ENCODE results near the gene AK9. TPM values are rescaled to one million over a fixed set of nuclear protein-coding genes. Genes with fewer than 3 reads are reported as not detected.
A peak's percentile ranks its signal among the peaks of the same experiment; 100 is the strongest.

The AK9 gene
- total RNA-seq, 1 donor from 2014 or later = 13.8 TPM

DNA sequence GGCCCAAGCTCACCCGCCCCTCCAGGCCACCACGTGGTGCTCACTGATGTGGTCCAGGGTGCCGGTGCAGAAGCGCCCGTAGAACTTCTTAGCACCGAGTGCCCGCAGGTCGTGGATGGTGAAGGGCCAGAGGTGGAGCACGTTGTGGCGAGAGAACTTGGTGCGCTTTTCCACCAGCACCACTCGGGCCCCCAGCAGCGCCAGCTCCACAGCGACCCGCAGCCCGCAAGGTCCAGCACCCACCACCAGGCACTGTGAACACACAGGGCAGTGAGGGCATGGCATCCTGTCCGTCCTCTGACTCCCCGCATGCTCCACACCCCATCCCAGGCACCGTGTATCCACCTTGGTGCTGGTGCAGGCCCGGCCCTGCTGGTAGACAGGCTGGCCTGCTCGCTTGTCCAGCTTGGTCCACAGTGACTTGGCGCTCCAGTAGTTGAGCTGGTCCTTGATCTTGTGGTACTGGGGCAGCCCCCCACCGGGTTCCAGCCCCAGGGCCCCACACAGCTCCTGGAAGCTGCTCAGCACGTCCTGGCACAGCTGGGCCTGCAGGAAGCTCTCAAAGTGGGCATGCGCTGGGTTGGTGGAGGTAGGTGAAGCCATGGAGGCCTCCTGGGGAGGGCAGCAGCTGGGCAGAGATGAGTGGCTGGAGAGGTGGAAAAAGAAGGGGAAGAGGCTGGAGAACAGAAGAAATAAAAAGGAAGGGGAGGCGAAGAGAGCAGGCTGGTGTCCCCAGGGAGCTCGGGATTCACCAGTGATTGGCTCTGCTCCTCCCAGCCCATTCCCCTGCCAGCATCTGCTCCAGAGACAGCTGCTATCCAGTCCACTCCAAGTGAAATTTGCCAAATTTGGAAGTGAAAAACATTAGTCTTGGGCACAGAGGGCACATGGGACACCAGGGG is 237.2 kb downstream of the AK9 start:
- ATAC-seq (peak; percentile 14), DNase-seq (ENCODE audit: low spot score) (no peak)
- intact Hi-C loops (cut with DNase I) = no loop called here

DNA sequence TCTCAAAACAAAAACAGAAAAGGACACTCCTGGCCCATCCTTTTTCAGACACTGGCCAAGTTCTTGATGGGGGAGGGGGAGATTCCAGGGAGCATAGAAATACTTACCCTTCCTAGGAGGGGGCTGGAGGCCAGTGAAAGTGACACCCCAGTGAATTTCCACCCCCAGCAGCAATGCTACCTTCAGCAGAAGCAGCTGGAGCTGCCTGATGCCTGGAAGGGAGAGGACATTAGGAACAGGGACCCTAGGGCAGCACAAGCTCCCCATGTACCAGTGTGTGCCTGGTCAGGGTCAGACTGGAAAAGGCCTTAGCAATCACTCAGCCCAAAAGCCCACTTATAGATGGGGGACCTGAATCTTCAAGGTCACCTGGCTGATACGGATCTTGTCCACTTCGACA is 237.8 kb downstream of the AK9 start:
- intact Hi-C loops (cut with DNase I) = no loop called here
- no peak for DNase-seq (ENCODE audit: low spot score)
- ATAC-seq = no peak

DNA sequence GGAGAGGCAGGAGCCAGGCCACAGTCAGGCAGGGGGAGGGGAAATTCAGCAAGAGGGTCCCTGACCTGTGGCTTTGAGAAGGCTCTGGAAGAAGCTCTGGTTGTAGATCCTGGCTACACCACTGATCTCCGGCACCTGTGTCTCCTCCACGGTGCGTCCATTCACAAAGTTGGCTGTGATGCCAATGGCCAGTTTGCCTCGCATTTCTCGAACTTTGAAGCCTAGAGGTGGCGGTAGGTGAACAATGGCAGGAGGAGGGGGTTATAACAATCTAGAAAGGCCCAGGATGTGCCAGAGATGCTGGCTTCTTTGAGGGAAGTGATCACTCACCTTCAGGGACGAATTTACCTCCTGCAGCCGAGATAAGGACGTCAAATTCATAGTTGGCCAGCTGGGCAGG is 238.8 kb downstream of the AK9 start:
- DNase-seq (ENCODE audit: low spot score) (no peak), ATAC-seq (no peak)
- intact Hi-C loops (cut with DNase I) = no loop called here

DNA sequence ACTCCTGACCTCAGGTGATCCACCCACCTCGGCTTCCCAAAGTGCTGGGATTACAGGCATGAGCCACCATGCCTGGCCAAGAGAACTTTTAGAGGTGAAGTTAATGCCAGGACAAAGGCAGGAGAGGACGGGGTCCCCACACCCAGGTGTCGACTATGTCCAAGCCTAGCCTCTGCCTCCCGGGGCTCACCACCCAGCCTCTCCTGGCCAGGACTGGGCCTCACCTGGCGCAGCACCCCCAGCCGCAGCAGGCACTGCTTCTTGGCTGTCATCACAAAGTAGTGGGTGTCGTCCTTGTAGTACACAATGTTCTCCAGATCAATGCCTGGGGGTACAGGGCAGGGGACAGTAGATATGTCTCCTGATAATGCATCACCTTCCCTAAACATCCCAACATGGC is 239.6 kb downstream of the AK9 start:
- intact Hi-C loops (cut with DNase I) = no loop called here
- ATAC-seq = no peak
- DNase-seq (ENCODE audit: low spot score) = no peak

DNA sequence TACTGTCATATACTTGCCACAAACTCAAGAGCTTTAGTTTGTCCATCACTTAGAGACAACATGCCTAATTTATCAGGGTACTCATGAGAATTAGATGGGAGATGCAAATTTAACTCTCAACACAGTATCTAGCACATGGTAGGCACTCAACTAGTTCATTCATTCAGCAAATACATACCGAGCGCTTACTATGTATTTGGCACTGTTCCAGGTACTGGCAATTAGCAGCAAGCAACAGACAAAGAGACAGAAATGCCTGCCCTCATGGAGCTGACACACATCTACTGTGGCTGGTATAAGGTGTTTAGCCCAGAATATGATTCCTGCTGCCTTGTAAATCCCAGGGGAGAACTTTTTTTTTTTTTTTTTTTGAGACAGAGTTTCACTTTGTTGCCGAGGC is 240.2 kb downstream of the AK9 start:
- ATAC-seq (no peak), DNase-seq (ENCODE audit: low spot score) (no peak)
- intact Hi-C loops (cut with DNase I) = no loop called here

GRCh38 chr6:109449795-109450673 is 241.0 kb downstream of the AK9 start:
- ATAC-seq (no peak), DNase-seq (ENCODE audit: low spot score) (no peak)
- intact Hi-C loops (cut with DNase I) = no loop called here

GRCh38 chr6:109449064-109449794 is 241.8 kb downstream of the AK9 start:
- DNase-seq (ENCODE audit: low spot score) (no peak), ATAC-seq (no peak)
- intact Hi-C loops (cut with DNase I) = no loop called here

GRCh38 chr6:109448615-109449014 is 242.4 kb downstream of the AK9 start:
- intact Hi-C loops (cut with DNase I) = no loop called here
- no peak for DNase-seq (ENCODE audit: low spot score)
- no peak for ATAC-seq

DNA sequence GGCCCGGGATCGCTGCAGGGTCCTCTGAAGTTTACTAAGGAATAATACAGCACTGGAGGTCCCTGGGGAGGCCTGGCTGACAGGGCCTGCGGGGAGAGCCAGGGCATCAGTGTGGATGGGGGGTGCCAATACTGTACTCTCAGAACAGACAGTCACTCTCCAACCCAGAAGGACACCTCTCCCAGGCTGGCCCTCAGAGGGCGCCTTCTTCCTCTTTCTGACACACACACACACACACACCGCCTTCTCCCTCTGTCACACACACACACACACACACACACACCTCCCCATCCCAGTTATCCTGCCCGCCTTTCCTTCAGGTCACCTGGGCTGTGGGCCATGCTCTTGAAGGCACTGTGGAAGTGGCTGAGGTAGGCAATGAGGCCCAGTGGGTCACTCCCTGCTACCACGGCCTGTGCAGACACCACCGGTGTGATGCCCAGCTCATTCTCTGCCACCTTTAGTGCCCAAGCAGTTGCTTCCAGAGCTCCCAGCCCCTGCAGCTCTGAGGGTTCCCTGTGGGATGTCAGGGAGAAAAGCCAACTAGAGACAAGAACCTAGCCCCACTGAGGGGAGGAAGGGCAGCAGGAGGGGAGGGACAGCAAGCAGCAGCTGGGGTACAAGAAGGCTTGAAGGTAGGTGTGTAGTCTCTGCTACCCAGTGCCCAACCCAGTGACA is 243.0 kb downstream of the AK9 start:
- no peak for ATAC-seq
- intact Hi-C loops (cut with DNase I) = no loop called here

DNA sequence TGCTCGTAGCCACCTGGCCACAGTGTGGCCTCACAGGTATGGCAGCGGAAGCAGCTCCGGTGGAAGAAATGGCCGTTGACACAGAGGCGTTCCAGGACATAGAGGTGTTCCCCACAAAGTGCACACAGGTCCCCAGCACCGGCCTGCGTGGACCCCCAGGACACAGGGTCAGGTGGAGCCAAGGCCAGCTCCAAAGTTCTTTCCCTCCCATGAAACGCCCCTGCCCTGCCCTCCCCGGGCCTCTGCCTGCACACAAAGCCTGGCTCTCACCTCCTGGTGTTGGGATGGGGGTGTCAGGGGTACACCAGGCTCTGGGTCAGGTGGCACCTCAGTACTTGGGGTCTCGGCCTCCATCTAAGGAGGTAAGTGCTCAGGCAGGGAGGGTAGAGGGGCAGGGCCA is 243.9 kb downstream of the AK9 start:
- DNase-seq (ENCODE audit: low spot score) (no peak), ATAC-seq (no peak)
- intact Hi-C loops (cut with DNase I) = no loop called here

More for the DNA sequence above, 243.0 kb downstream of the AK9 start:
- no peak for DNase-seq (ENCODE audit: low spot score)

DNA sequence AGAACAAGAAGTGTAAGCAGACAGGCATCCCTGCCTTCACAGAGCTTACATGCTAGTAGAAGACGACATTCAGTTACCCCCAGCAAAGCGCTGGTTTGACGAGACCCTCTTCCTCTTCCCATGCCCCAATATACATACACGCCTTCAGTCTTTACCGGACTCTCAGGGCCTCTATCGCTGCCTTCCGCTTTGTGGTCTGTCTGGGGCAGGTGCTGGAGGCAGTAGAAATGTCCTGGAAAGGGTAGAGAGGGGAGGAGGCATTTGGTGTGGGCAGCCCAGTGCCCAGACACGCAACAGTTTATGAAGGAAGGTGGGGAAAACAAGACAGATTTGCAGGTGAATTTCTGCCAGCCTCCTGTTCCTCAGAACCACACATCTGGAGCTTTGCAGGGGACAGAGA is 244.5 kb downstream of the AK9 start:
- no peak for DNase-seq (ENCODE audit: low spot score)
- intact Hi-C loops (cut with DNase I) = no loop called here
- ATAC-seq = no peak

DNA sequence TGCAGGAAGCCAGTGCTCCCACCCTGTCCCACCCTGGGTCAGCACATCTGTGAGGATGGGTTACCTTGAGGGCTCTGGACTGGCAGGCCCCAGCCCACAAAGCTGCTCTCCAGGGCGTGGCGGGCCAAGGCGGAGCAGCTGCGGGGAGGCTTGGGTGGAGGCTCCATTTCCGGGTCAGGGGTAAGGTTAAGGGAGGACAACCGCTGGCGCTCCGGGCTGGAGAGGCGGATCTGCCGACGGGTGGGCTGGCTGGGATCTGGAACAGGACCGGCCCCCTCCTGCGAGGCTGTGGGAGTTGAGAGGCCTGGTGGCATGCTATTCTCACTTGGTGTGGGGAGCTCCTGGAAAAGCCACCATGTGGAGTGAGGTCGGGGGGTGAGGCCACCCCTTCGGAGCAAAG is 244.9 kb downstream of the AK9 start:
- ATAC-seq = no peak
- DNase-seq (ENCODE audit: low spot score) = no peak
- intact Hi-C loops (cut with DNase I) = no loop called here

DNA sequence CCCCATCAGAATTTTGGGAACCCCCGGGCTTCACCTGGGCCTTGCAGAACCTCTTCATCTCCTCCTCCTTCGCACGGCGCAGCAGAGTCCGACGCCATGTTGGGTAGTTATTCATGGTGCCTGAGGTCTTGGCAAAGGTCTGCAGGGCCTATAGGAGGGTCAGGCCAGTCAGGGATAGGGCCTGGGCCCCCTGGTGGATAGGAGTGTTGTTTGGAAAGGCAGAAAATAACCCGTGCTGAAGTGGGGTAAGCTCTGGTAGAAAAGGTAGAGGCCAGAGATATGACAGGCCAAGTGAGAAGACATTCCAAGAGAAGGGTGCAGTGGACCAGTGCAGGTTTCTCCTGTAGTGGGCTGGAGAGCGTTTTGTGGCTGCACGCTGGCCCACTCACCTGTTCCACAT is 245.6 kb downstream of the AK9 start:
- intact Hi-C loops (cut with DNase I) = no loop called here
- ATAC-seq (no peak), DNase-seq (ENCODE audit: low spot score) (no peak)

GRCh38 chr6:109443425-109443950 is 247.5 kb downstream of the AK9 start:
- intact Hi-C loops (cut with DNase I) = no loop called here
- DNase-seq (ENCODE audit: low spot score) (no peak), ATAC-seq (no peak)

Other genes with a start within 250 kb of the AK9 start
- gene MICAL1, start 235.4 kb downstream of the AK9 start, total RNA-seq = 53.9 TPM
- 9.9 TPM for gene ZBTB24, start 208.0 kb downstream of the AK9 start, total RNA-seq
- gene FIG4, start 94 bp upstream of the AK9 start, total RNA-seq = 22.4 TPM